AG04449 (cell line): Measurements from ENCODE around the gene UBXN4.
"Not testable (repeated sequence)": the region's sequence is repeated elsewhere in the genome, so short reads cannot be mapped to it uniquely, and the experiment has no call there.

Experiments used
- CTCF ChIA-PET: fragments of 350-600 bp; formaldehyde crosslinking; extraction: SDS; loops from one replicate; lab custom pipeline; 2021; ENCODE audit warnings: antibody characterized with exemption; lab: Yijun Ruan, JAX
- POLR2A ChIA-PET: fragments of 400-600, 350-600 bp; formaldehyde crosslinking; extraction: SDS; loops from one replicate; lab custom pipeline; 2020; ENCODE audit warnings: antibody characterized with exemption, inconsistent platforms; lab: Yijun Ruan, JAX
- DNase-seq: peaks from one replicate; pipeline ENCODE4 v3.0.0-alpha.2; 2010; ENCODE audit warnings: low read depth, low spot score
- H3K4me3 ChIP-seq: 2 replicates; pipeline ENCODE4 v1.5.1; 2011; ENCODE audit warnings: low read depth, mild to moderate bottlenecking, control low read depth, low read length
- TF ChIP-seq, protein P1 (sequence below): IDR thresholded peaks from one replicate; pipeline ENCODE4 v1.5.1; 2011; ENCODE audit warnings: mild to moderate bottlenecking, moderate library complexity, low read length, control low read depth, inconsistent platforms; ENCODE audit not compliant: insufficient read depth; ENCODE audit errors: missing control alignments

The UBXN4 gene

DNA sequence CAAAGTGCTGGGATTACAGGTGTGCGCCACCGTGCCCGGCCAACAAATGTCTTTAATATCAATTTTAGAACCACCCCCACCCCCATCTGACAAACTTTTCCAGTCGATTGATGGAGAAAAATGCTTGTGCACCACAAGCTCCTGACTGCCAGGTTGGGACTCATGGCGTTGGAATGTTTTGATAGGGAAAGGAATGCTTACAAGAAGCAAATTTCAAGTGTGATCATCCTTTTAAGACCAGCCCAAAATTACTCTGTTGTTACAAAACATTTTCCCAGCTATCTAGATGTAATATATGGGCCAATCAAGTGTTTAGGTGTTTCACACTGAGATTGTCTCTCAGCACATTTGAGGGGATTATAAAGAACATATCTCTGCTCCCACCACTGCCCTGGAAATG lies 45.2 kb downstream of the UBXN4 start:
- POLR2A ChIA-PET: interaction anchor here (0.6 to 1.0 kb wide), 2 partner anchors 11 to 42 kb away, joined by 3 read pairs; no protein-coding TSS in a partner anchor
- CTCF ChIA-PET: interaction anchor here (1.0 to 9.1 kb wide), 5 partner anchors 11 to 38 kb away, joined by 3 to 127 read pairs (median 3); no protein-coding TSS in a partner anchor
- peak; percentile 91 for DNase-seq
- TF ChIP-seq, protein P1, sequence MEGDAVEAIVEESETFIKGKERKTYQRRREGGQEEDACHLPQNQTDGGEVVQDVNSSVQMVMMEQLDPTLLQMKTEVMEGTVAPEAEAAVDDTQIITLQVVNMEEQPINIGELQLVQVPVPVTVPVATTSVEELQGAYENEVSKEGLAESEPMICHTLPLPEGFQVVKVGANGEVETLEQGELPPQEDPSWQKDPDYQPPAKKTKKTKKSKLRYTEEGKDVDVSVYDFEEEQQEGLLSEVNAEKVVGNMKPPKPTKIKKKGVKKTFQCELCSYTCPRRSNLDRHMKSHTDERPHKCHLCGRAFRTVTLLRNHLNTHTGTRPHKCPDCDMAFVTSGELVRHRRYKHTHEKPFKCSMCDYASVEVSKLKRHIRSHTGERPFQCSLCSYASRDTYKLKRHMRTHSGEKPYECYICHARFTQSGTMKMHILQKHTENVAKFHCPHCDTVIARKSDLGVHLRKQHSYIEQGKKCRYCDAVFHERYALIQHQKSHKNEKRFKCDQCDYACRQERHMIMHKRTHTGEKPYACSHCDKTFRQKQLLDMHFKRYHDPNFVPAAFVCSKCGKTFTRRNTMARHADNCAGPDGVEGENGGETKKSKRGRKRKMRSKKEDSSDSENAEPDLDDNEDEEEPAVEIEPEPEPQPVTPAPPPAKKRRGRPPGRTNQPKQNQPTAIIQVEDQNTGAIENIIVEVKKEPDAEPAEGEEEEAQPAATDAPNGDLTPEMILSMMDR: no peak
- H3K4me3 ChIP-seq: no peak overlapping the region

DNA sequence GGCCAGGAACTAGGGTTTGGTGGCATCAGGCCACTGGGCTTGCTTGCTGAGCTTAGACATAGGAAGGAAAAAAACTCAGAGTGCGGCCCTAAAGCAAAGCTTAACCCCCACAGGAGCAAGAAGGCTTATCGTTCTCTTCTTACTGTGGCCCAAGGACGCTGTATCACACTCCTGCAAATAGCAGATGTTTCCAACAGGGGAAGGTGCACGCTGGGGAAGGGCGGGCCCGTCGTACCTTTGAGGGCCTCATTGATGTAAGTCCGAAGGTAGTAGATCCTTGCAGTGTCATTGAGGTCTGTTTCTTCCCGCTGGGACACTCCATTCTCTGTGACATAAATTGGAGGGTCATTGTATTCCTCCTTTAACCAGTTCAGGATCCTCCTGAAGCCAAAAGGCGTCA lies 48.8 kb downstream of the UBXN4 start:
- H3K4me3 ChIP-seq: no peak overlapping the region
- ChIA-PET CTCF (no interaction called here), POLR2A (no interaction called here)
- TF ChIP-seq, protein P1: no peak
- DNase-seq: no peak

DNA sequence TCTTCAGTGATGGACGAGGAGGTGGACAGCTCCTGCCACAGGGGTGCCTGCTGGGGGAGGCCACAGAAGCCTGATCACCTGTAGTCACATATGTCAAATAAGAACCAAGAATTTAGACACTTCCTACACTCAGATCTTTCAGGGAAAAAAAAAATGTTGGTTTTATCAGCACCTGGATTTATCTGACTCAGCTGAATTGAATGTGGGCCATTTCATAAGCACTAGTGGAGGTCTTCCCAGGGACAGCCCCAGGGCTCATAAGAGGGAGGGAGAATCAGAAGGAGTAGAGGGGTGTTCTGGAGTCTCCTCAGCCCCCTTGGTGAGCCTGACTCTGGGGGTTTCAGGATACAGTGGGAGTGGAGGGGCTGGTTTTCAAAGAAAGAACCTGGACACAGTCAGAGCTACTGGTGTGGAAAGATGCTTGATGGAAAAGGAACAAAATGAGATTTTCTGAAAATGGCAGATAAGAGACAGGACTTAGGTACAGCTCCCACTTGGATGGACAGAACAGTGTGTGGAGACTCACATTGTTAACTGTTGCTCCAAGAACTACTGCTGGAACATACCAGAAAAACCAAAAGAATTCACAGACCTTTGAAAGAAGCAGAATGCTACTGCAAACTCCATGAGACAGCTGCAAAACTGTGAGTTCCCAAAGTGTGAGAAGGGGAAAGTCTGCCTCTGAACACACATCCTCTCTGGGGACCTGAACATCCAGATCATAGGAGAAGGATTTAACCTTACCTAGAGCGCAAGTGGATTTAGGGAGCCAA lies 49.9 kb downstream of the UBXN4 start:
- no peak overlapping the region for H3K4me3 ChIP-seq
- no peak for DNase-seq
- TF ChIP-seq, protein P1: no peak
- POLR2A ChIA-PET: no interaction called here
- CTCF ChIA-PET: interaction anchor here (0.9 to 2.1 kb wide), 4 partner anchors 11 to 48 kb away, joined by 3 to 10 read pairs (median 4); no protein-coding TSS in a partner anchor

DNA sequence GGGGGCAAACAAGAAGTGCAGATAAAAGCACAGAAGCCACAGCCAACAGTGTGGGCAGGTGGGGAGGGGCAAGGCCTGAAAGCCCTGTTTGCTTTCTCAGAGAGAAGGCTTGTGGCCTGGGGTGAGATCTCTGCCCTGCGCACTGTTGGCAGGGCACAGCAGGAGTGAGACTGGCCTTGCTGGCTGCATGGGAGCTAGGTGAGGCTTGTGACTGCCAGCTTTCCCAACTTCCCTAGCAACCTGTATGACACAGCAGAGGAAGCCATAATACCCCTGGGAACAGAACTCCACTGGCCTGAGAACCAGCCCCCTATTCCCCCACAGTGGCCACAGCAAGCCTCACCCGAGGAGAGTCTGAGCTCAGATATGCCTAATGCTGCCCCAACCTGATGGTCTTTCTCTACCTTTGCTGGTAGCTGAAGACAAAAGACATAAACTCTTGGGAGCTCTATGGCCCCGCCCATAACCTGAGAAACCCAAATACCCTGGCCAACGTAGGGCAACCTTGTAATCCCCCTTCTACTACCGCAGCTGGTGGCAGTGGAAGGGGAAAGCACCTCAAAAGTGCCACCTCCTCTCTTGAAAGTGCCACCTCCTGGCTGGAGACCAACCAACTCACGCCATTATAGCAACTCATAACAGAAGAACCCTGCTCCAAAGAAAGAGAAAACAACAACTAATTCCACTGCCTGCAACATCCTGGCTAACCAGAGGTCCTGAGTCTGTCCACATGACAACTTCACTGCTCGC lies 50.9 kb downstream of the UBXN4 start:
- CTCF ChIA-PET: interaction anchor here (1.0 to 2.1 kb wide), 2 partner anchors 10 to 47 kb away, joined by 3 to 10 read pairs; no protein-coding TSS in a partner anchor
- POLR2A ChIA-PET: no interaction called here
- TF ChIP-seq, protein P1: no peak
- DNase-seq: no peak
- no peak overlapping the region for H3K4me3 ChIP-seq

DNA sequence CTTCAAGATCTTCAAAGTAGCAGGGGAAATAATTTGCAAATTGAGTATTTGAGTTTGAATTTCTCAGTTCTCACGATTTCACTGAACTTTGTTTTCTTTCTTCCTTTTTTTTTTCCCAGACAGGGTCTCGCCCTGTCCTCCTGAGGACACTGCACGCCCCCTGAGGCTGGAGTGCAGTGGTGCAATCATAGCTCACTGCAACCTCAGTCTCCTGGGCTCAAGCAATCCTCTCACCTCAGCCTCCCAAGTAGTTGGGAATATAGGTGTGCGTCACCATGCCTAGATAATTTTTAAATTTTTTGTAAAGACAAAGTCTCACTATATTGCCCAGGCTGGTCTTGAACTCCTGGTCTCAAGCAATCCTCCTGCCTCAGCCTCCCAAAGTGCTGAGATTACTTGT lies 54.0 kb downstream of the UBXN4 start:
- DNase-seq, POLR2A ChIA-PET, H3K4me3 ChIP-seq: not testable (repeated sequence)
- CTCF ChIA-PET: interaction anchor here (3.6 to 6.3 kb wide), 5 partner anchors 10 to 44 kb away, joined by 22 to 127 read pairs (median 78); no protein-coding TSS in a partner anchor

DNA sequence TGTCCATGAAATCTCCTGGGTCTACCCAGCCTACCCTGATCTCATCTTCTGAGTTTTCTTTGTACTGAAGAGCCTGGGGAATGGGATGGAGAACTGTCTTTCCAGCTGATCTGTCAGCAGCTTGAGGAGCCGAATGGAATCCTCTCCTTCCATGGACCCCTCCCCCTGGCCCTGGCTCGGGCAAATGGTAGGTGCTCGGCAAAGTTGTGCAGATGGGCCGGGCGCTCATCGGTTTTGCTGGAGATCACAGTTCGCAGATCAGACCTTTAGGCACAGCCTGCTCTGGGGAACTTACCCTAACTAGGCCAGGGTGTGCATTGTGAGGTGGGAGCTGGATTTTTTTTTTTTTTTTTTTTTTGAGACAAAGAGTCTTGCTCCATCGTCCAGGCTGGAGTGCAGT lies 55.0 kb downstream of the UBXN4 start:
- ChIA-PET POLR2A (no interaction called here), CTCF (interaction anchor here (0.8 to 6.3 kb wide), 26 partner anchors 11 to 808 kb away, joined by 3 to 127 read pairs (median 8); partner anchors contain the start of gene UBXN4)
- DNase-seq: no peak
- H3K4me3 ChIP-seq: no peak overlapping the region
- TF ChIP-seq, protein P1: no peak
